ENCODE data around the gene PNPO.

GRCh38 chr17:47968836-47969235 lies 27.5 kb downstream of the PNPO start:
- TF ChIP-seq TARDBP (CRISPR knock-in tag; IDR thresholded peaks at IDR 0.05), result no peak
- no peak for TF ChIP-seq MAX (IDR thresholded peaks at IDR 0.05)
- TF ChIP-seq ATF6 (CRISPR knock-in tag; conservative IDR thresholded peaks at IDR 0.05), result no peak
- no peak for TF ChIP-seq ZNF24 (IDR thresholded peaks at IDR 0.05)
- TF ChIP-seq ELF4 (CRISPR knock-in tag; IDR thresholded peaks at IDR 0.05; ENCODE audit: borderline replicate concordance), result no peak
- TF ChIP-seq SMC3 (IDR thresholded peaks at IDR 0.05; ENCODE audit: low read length), result no peak
- TF ChIP-seq HDAC2 (CRISPR knock-in tag; IDR thresholded peaks at IDR 0.05), result no peak
- TF ChIP-seq THYN1 (CRISPR knock-in tag; IDR thresholded peaks at IDR 0.05; ENCODE audit: borderline replicate concordance, low read depth), result no peak
